Colonic mucosa (tissue), 4 donors: Measurements from ENCODE around the gene SCIN. TPM values are rescaled to one million over a fixed set of nuclear protein-coding genes. Genes with fewer than 3 reads are reported as not detected.

ENCODE experiments used
- DNase-seq: peaks from one replicate; pipeline ENCODE4 v3.0.0-alpha.2; 2020
- H3K27ac ChIP-seq: fragments of 200-600 bp; one replicate; pipeline ENCODE4 v1.8.0; 2021
- H3K27me3 ChIP-seq: fragments of 200-600 bp; one replicate; pipeline ENCODE4 v1.8.0; 2021
- H3K36me3 ChIP-seq: fragments of 200-600 bp; one replicate; pipeline ENCODE4 v1.8.0; 2021
- H3K4me1 ChIP-seq: fragments of 200-600 bp; one replicate; pipeline ENCODE4 v1.8.0; 2021; ENCODE audit warnings: mild to moderate bottlenecking
- H3K4me3 ChIP-seq: fragments of 200-600 bp; one replicate; pipeline ENCODE4 v1.8.0; 2021
- H3K9ac ChIP-seq, 2 donors: one replicate each; pipeline ENCODE4 v1.7.0; 2013; ENCODE audit warnings: control low read depth in 2 of 2, low read depth in 2 of 2, low read length in 2 of 2
- H3K9me3 ChIP-seq: fragments of 200-600 bp; one replicate; pipeline ENCODE4 v1.8.0; 2021
- CTCF ChIP-seq: fragments of 200-600 bp; IDR thresholded peaks from one replicate; pipeline ENCODE4 v1.8.0; 2022; ENCODE audit warnings: antibody characterized with exemption, mild to moderate bottlenecking
- intact Hi-C: fragments of 100-400 bp; cut with DNase I; formaldehyde crosslinking; loops from one replicate; pipeline ENCODE4 v1.14.1; 2022
- total RNA-seq, 2 donors: library from RNA; stranded (reverse); fragmentation: NEBNext Ultra II Directional in 1 of 2; extraction: Animal tissue kit (Norgen Biotek cat#: 25700) in 1 of 2; gene quantifications; one replicate each; pipeline ENCODE4 v1.2.1, GENCODE V29; 2021
- donor health status: healthy.
- donor health status: DM: no; HTN: no; CAD: no.
- donor health status: DM: no; HTN: no; CAD: no.

The SCIN gene
- total RNA-seq, 2 donors from 2014 or later, result 20.8 to 57.4 TPM

- Histone ChIP-seq H3K4me1 (no peaks in the 10 kb centered on the region), H3K9me3 (no peaks in the 10 kb centered on the region), H3K4me3 (no peak overlapping the region), H3K36me3 (no peaks in the 10 kb centered on the region), H3K9ac (no peak overlapping the region), H3K27me3 (no peaks in the 10 kb centered on the region), H3K27ac (no peak overlapping the region)
- TF ChIP-seq CTCF, result no peak
- intact Hi-C loops, result no loop called here
- DNase-seq, result no peak
Observed at GRCh38 chr7:12557282-12557681, 13.2 kb upstream of the SCIN start.

- H3K27me3 ChIP-seq, result no peaks in the 10 kb centered on the region
- H3K4me1 ChIP-seq, result peaks cover 5% of the 10 kb centered on the region
- DNase-seq, result no peak
- no peaks in the 10 kb centered on the region for H3K36me3 ChIP-seq
- H3K27ac ChIP-seq, result peak overlapping the region; percentile 36
- no peak for TF ChIP-seq CTCF
- no peak overlapping the region for H3K4me3 ChIP-seq
- intact Hi-C loops, result no loop called here
- H3K9me3 ChIP-seq, result no peaks in the 10 kb centered on the region
- H3K9ac ChIP-seq, result no peak overlapping the region
Observed at GRCh38 chr7:12564996-12565764, 5.3 kb upstream of the SCIN start.

DNA sequence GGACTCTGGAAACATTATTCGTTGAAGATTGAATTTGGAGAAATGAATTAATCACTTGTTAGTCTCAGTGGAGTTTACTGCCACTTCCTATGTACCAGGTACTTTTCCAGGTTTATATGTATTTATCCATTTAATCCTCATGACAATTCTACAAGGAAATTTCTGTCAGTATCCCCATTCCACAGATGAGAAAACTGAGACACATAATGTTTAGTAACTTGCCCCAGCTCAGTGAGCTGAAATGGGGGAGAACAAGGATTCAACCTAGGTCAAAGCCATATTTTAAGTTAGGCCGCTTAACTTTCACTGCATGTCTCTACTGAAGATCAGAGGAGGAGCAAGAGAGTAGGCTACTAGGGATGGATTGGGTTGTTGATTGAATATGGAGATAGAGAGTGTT, 4.6 kb upstream of the SCIN start:
- no peak for DNase-seq
- H3K9me3 ChIP-seq, result no peaks in the 10 kb centered on the region
- intact Hi-C loops, result no loop called here

GRCh38 chr7:12567015-12567414, 3.5 kb upstream of the SCIN start:
- Histone ChIP-seq H3K9me3 (no peaks in the 10 kb centered on the region), H3K36me3 (no peaks in the 10 kb centered on the region), H3K27ac (no peak overlapping the region), H3K9ac (no peak overlapping the region), H3K4me1 (peaks cover 6% of the 10 kb centered on the region), H3K27me3 (no peaks in the 10 kb centered on the region), H3K4me3 (no peak overlapping the region)
- no peak for TF ChIP-seq CTCF
- no peak for DNase-seq
- intact Hi-C loops, result no loop called here

More for the DNA sequence above, 4.6 kb upstream of the SCIN start:
- Histone ChIP-seq H3K36me3 (no peaks in the 10 kb centered on the region), H3K4me1 (peaks cover 6% of the 10 kb centered on the region), H3K9ac (no peak overlapping the region), H3K4me3 (no peak overlapping the region), H3K27ac (no peak overlapping the region), H3K27me3 (no peaks in the 10 kb centered on the region)
- TF ChIP-seq CTCF, result no peak

GRCh38 chr7:12569673-12570072, 847 bp upstream of the SCIN start:
- no peaks in the 10 kb centered on the region for H3K27me3 ChIP-seq
- intact Hi-C loops, result no loop called here
- no peak for TF ChIP-seq CTCF
- no peaks in the 10 kb centered on the region for H3K9me3 ChIP-seq
- no peaks in the 10 kb centered on the region for H3K36me3 ChIP-seq
- H3K4me3 ChIP-seq, result peak overlapping the region; percentile 43
- peak overlapping the region; percentile 53 for H3K27ac ChIP-seq
- H3K9ac ChIP-seq, result peak overlapping the region in 1 of 2 donors; percentile 57
- H3K4me1 ChIP-seq, result peaks cover 6% of the 10 kb centered on the region
- DNase-seq, result no peak
